HCT116 (cell line): ENCODE results near the gene SRPK2. TPM values are rescaled to one million over a fixed set of nuclear protein-coding genes. Genes with fewer than 3 reads are reported as not detected.

ENCODE experiments used
- ATAC-seq: fragments of 200-7000 bp; cut with Tn5 transposase; 2 replicates; pipeline ENCODE4 v1.9.1; 2020; ENCODE audit warnings: mild to moderate bottlenecking, moderate library complexity
- BruUV-seq: library from RNA; stranded (reverse); fragments of 400-500 nt; replicated peaks from 2 replicates; lab custom pipeline; 2021; lab: Mats Ljungman, UMichigan
- CTCF ChIA-PET: fragments of 300-600 bp; sonication (Branson Sonifier 250); formaldehyde crosslinking; loops from one replicate; lab custom pipeline; 2021; ENCODE audit warnings: antibody characterized with exemption; lab: Charles Lee
- POLR2A ChIA-PET: fragments of 300-600, 350-600 bp; sonication (Branson Sonifier 250); formaldehyde crosslinking; loops from one replicate; lab custom pipeline; 2021; ENCODE audit warnings: antibody characterized with exemption; lab: Charles Lee
- RAD21 ChIA-PET, 2 experiments: fragments of 300-600 bp; sonication (Branson Sonifier 250); formaldehyde crosslinking; loops; one replicate each; lab custom pipeline; 2023; ENCODE audit warnings: low total read pairs in 2 of 2; ENCODE audit not compliant: uncharacterized antibody in 2 of 2, unreplicated experiment in 2 of 2, low non-redundant PET in 1 of 2; lab: Charles Lee
- DNase-seq: peaks from one replicate; pipeline ENCODE4 v3.0.0-alpha.2; 2010; ENCODE audit warnings: low read depth, low spot score
- H2AFZ ChIP-seq: fragments of 200-600 bp; shearing (Covaris generic), sonication (generic); 2 replicates; pipeline ENCODE4 v1.6.1; 2017; ENCODE audit warnings: low read depth, mixed run types, mixed read lengths, antibody characterized with exemption, low read length; ENCODE audit not compliant: poor library complexity, severe bottlenecking
- H3K27ac ChIP-seq: 2 replicates; pipeline ENCODE4 v1.5.1; 2012; ENCODE audit warnings: low read depth, low read length
- H3K27me3 ChIP-seq: fragments of 200-600 bp; sonication (generic); 2 replicates; pipeline ENCODE4 v1.6.1; 2016; ENCODE audit warnings: mixed run types, low read length, mixed read lengths; ENCODE audit not compliant: insufficient read depth
- H3K36me3 ChIP-seq, 2 experiments: fragments of 200-500 bp in 1 of 2; fragments of 200-600 bp in 1 of 2; sonication (Bioruptor generic) in 1 of 2; sonication (generic) in 1 of 2; 2 replicates each; pipeline versions ENCODE4 v1.5.1 to v1.6.1; 2014 to 2016; ENCODE audit warnings: low read length in 2 of 2, inconsistent platforms in 1 of 2, mixed read lengths in 1 of 2, mixed run types in 1 of 2; ENCODE audit not compliant: insufficient read depth in 2 of 2, control insufficient read depth in 1 of 2
- H3K4me1 ChIP-seq, 2 experiments: fragments of 200-600 bp in 1 of 2; sonication (generic) in 1 of 2; 2 replicates each; pipeline versions ENCODE4 v1.5.1 to v1.6.1; 2012 to 2017; ENCODE audit warnings: low read length in 2 of 2, inconsistent platforms in 1 of 2, mild to moderate bottlenecking in 1 of 2, mixed read lengths in 1 of 2, mixed run types in 1 of 2, moderate library complexity in 1 of 2; ENCODE audit not compliant: insufficient read depth in 2 of 2, control insufficient read depth in 1 of 2
- H3K4me2 ChIP-seq: fragments of 200-600 bp; sonication (generic); 2 replicates; pipeline ENCODE4 v1.6.1; 2017; ENCODE audit warnings: mixed run types, low read length, mixed read lengths
- H3K4me3 ChIP-seq, 2 experiments: fragments of 200-600 bp in 1 of 2; sonication (generic) in 1 of 2; replicated peaks in 1 of 2; 2 replicates each; pipeline ENCODE4 v1.5.1; 2011 to 2016; ENCODE audit warnings: low read length in 2 of 2, control low read depth in 1 of 2, low read depth in 1 of 2, mild to moderate bottlenecking in 1 of 2, mixed read lengths in 1 of 2, mixed run types in 1 of 2
- H3K79me2 ChIP-seq: fragments of 200-600 bp; sonication (generic); 2 replicates; pipeline ENCODE4 v1.6.1; 2017; ENCODE audit warnings: mild to moderate bottlenecking, mixed run types, low read length, moderate library complexity, mixed read lengths; ENCODE audit not compliant: insufficient read depth
- H3K9ac ChIP-seq: fragments of 200-600 bp; sonication (generic); 2 replicates; pipeline ENCODE4 v1.6.1; 2016; ENCODE audit warnings: low read length, mixed read lengths
- H3K9me2 ChIP-seq: fragments of 200-600 bp; sonication (generic), shearing (Covaris generic); 2 replicates; pipeline ENCODE4 v1.6.1; 2017; ENCODE audit warnings: mixed run types, mild to moderate bottlenecking, moderate library complexity; ENCODE audit not compliant: insufficient read depth
- H3K9me3 ChIP-seq, 2 experiments: fragments of 200-500 bp in 1 of 2; fragments of 200-600 bp in 1 of 2; sonication (Bioruptor generic) in 1 of 2; sonication (generic) in 1 of 2; 2 replicates each; pipeline ENCODE4 v1.6.1; 2014 to 2017; ENCODE audit warnings: low read length in 2 of 2, mixed read lengths in 2 of 2, inconsistent platforms in 1 of 2, low read depth in 1 of 2, mild to moderate bottlenecking in 1 of 2, mixed run types in 1 of 2, moderate library complexity in 1 of 2; ENCODE audit not compliant: control insufficient read depth in 1 of 2, insufficient read depth in 1 of 2
- H4K20me1 ChIP-seq: fragments of 200-600 bp; sonication (generic), shearing (Covaris generic); 2 replicates; pipeline ENCODE4 v1.6.1; 2017; ENCODE audit warnings: mixed run types, mild to moderate bottlenecking, moderate library complexity; ENCODE audit not compliant: insufficient read depth
- CBX3 ChIP-seq: IDR thresholded peaks from 2 replicates; pipeline ENCODE4 v1.6.1; 2012; ENCODE audit warnings: low read depth
- EGR1 ChIP-seq: IDR thresholded peaks from 2 replicates; pipeline ENCODE4 v1.6.1; 2012; ENCODE audit warnings: low read depth
- ELF1 ChIP-seq: IDR thresholded peaks from 2 replicates; pipeline ENCODE4 v1.6.1; 2012; ENCODE audit warnings: low read depth, borderline replicate concordance
- FOSL1 ChIP-seq: IDR thresholded peaks from 2 replicates; pipeline ENCODE4 v1.6.1; 2012; ENCODE audit warnings: low read depth
- JUND ChIP-seq: IDR thresholded peaks from 2 replicates; pipeline ENCODE4 v1.6.1; 2012
- POLR2A ChIP-seq: IDR thresholded peaks from 2 replicates; pipeline ENCODE4 v1.7.0; 2011; ENCODE audit warnings: borderline replicate concordance; ENCODE audit not compliant: insufficient read depth, insufficient read length; ENCODE audit errors: extremely low read depth
- ZNF274 ChIP-seq: fragments of 200-500 bp; sonication (Bioruptor generic); IDR thresholded peaks from 2 replicates; pipeline ENCODE4 v1.6.1; 2014; ENCODE audit warnings: mild to moderate bottlenecking, low read depth, low read length, inconsistent platforms
- intact Hi-C: fragments of 100-400 bp; cut with micrococcal nuclease; formaldehyde crosslinking; loops from 2 replicates; pipeline ENCODE4 v1.10.0; 2022
- total RNA-seq: library from RNA; stranded (reverse); gene quantifications from one replicate; pipeline ENCODE4 v1.2.1, GENCODE V29; 2021; ENCODE audit not compliant: unreplicated experiment
- TF ChIP-seq, protein P1 (sequence below): IDR thresholded peaks from 2 replicates; pipeline ENCODE4 v1.6.1; 2012; ENCODE audit warnings: low read depth
- TF ChIP-seq, protein P2 (sequence below): IDR thresholded peaks from 2 replicates; pipeline ENCODE4 v1.6.1; 2012

SRPK2 gene
- total RNA-seq, 1 experiment from 2014 or later = 37.4 TPM

DNA sequence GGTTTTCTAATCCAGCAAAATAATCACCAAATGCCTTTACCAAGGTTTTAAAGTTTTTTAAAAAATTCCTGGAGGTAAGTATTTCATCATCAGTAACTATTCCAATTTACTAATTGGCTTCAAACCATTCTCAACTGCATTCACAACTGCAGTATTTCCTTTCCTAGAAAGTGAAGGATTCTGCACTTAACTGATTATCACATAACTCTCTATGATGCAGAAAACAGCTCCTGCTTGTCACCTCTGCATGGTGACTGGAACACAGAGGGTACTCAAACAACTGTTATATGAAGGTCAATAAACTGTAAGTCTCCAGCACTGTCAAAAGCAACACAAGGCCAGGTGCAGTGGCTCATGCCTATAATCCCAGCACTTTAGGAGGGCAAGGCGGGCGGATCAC lies 42.6 kb downstream of the SRPK2 start:
- no TSS peak for BruUV-seq
- no peak overlapping the region for H3K27ac ChIP-seq

More for the DNA sequence above, 42.6 kb downstream of the SRPK2 start:
- TF ChIP-seq JUND = no peak
- TF ChIP-seq, protein P1, sequence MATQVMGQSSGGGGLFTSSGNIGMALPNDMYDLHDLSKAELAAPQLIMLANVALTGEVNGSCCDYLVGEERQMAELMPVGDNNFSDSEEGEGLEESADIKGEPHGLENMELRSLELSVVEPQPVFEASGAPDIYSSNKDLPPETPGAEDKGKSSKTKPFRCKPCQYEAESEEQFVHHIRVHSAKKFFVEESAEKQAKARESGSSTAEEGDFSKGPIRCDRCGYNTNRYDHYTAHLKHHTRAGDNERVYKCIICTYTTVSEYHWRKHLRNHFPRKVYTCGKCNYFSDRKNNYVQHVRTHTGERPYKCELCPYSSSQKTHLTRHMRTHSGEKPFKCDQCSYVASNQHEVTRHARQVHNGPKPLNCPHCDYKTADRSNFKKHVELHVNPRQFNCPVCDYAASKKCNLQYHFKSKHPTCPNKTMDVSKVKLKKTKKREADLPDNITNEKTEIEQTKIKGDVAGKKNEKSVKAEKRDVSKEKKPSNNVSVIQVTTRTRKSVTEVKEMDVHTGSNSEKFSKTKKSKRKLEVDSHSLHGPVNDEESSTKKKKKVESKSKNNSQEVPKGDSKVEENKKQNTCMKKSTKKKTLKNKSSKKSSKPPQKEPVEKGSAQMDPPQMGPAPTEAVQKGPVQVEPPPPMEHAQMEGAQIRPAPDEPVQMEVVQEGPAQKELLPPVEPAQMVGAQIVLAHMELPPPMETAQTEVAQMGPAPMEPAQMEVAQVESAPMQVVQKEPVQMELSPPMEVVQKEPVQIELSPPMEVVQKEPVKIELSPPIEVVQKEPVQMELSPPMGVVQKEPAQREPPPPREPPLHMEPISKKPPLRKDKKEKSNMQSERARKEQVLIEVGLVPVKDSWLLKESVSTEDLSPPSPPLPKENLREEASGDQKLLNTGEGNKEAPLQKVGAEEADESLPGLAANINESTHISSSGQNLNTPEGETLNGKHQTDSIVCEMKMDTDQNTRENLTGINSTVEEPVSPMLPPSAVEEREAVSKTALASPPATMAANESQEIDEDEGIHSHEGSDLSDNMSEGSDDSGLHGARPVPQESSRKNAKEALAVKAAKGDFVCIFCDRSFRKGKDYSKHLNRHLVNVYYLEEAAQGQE = no peak
- TF ChIP-seq ELF1 = no peak
- TF ChIP-seq CBX3 = no peak
- TF ChIP-seq, protein P2, sequence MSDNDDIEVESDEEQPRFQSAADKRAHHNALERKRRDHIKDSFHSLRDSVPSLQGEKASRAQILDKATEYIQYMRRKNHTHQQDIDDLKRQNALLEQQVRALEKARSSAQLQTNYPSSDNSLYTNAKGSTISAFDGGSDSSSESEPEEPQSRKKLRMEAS = no peak
- no peak for TF ChIP-seq POLR2A
- TF ChIP-seq FOSL1 = no peak
- no peak for TF ChIP-seq EGR1
- TF ChIP-seq ZNF274 = no peak
- TF ChIP-seq, all 23 proteins: peak for 0
- H3K4me2 ChIP-seq = peak overlapping the region; percentile 14; the same call in 1 of the 2 replicates
- H3K4me1 ChIP-seq = peaks cover 38 to 76% of the 10 kb centered on the region in 2 experiments
- no peaks in the 10 kb centered on the region for H3K27me3 ChIP-seq
- H3K79me2 ChIP-seq = peaks cover 76% of the 10 kb centered on the region
- H3K9me3 ChIP-seq = no peaks in the 10 kb centered on the region
- H4K20me1 ChIP-seq = no peaks in the 10 kb centered on the region
- no peak for DNase-seq
- H3K36me3 ChIP-seq = no peaks in the 10 kb centered on the region
- RAD21 ChIA-PET = no interaction called here
- ATAC-seq = no peak
- no peak overlapping the region for H3K9ac ChIP-seq
- intact Hi-C loops = no loop called here
- POLR2A ChIA-PET = no interaction called here
- H3K9me2 ChIP-seq = no peaks in the 10 kb centered on the region
- H2AFZ ChIP-seq = no peak overlapping the region
- CTCF ChIA-PET = no interaction called here
- H3K4me3 ChIP-seq = no peak overlapping the region
